Astrocyte of the cerebellum (primary cell): Measurements from ENCODE around the gene RBL2.

ENCODE experiments used
- DNase-seq: peaks from one replicate; pipeline ENCODE4 v3.0.0-alpha.2; 2011; ENCODE audit warnings: low read depth
- H3K4me3 ChIP-seq: 2 replicates; pipeline ENCODE4 v1.5.1; 2011; ENCODE audit warnings: mild to moderate bottlenecking, low read depth, low read length, moderate library complexity
- CTCF ChIP-seq: IDR thresholded peaks from 2 replicates; pipeline ENCODE4 v1.5.1; 2012; ENCODE audit warnings: low read length, low read depth, moderate library complexity, mild to moderate bottlenecking; ENCODE audit errors: missing control alignments
- in situ Hi-C: cut with HindIII; loops from 2 replicates; pipeline ENCODE4 v1.10.0; 2017; ENCODE audit warnings: low sequenced_read_pairs

RBL2 gene

DNA sequence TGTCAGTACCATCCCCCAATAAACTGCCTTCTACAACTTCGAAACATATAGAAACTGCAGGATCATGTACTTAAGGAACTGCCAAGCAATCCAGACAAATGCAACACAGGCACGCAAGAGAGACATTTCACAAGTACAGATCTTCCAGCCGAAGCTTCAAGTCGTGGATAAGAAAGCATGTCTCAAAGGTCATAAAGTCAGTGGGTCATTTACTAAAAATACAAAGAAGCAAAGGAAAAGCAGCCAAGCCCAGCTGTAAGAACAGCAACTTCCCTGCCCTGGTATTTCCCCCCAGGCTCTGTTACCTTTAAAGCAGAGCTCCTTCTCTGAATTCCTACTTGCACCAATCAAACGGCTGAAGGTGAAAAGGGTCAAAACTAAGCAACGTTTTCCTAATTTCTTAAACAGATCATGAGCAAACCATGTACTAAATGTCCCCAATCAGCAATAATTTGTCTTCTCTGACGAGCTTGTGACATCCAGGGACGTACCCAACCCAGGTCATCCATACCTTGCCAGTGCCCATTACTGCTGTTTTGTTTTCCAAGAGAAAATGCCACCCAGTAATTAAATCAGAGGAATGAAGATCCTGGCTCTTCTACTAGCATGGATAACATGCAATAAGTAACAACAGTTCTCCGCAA, 67.1 kb downstream of the RBL2 start:
- no peak for TF ChIP-seq CTCF
- DNase-seq, result no peak
- in situ Hi-C loops, result no loop called here
- H3K4me3 ChIP-seq, result no peak overlapping the region

GRCh38 chr16:53502331-53503269, 68.3 kb downstream of the RBL2 start, which contains the start of gene AKTIP:
Gene AKTIP (minus strand): TSS chr16:53503209. CDS start chr16:53500259, 2,950 bp downstream.
- H3K4me3 ChIP-seq, result peak within 1 kb of the TSS; percentile 72
- no peak for TF ChIP-seq CTCF
- in situ Hi-C loops, result no loop called here
- DNase-seq, result no peak

- in situ Hi-C loops, result no loop called here
- H3K4me3 ChIP-seq, result peak overlapping the region; percentile 72
- DNase-seq, result peak; percentile 100
- no peak for TF ChIP-seq CTCF
These were observed 69.1 kb downstream of the RBL2 start for GRCh38 chr16:53503270-53503923.

DNA sequence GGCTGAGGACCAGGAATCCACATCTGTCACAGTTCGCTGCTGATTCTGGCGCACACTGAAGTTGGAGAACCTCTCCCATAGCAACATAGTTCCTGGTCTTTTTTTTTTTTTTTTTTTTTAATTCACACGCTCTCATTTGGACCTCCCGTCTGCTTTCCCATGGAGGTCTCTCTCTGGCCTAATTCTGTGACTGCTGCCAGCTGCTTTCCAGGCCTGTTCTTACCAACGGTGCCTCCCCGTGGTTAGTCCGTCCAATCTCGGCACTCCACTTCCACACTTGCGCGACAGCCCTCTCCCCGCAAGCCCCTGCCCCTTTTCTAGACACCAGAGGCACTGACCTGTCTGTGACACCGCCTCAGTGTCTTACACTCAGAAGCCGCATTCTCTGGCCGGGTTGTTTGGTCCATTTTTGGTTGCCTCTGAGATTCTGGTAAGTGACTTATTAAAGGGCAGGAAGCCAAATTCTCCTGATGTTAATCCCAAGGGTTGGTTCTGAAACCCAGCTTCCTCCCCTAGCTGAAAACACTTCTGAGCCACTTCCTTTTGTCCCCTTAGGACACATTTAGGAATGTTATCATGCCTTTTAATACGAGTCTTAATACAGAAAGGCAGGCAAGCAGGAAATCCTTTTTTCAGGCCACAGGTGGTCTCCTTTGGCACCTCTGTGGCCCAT, 69.9 kb downstream of the RBL2 start:
- no peak for TF ChIP-seq CTCF
- in situ Hi-C loops, result no loop called here
- peak overlapping the region; percentile 54 for H3K4me3 ChIP-seq
- DNase-seq, result no peak

GRCh38 chr16:53504665-53505064, 70.4 kb downstream of the RBL2 start:
- TF ChIP-seq CTCF, result no peak
- no peak overlapping the region for H3K4me3 ChIP-seq
- DNase-seq, result no peak
- in situ Hi-C loops, result no loop called here

- no peak for TF ChIP-seq CTCF
- DNase-seq, result no peak
- in situ Hi-C loops, result no loop called here
- H3K4me3 ChIP-seq, result no peak overlapping the region
These were observed 72.0 kb downstream of the RBL2 start for GRCh38 chr16:53506254-53506653.
